Breast epithelium (tissue), 3 donors: ENCODE data around the gene CHN2.

Source experiments
- POLR2A ChIP-seq: fragments of 450-650 bp; IDR thresholded peaks from one replicate; pipeline ENCODE4 v1.6.1; 2016; ENCODE audit warnings: antibody characterized with exemption, mild to moderate bottlenecking, moderate library complexity
- POLR2AphosphoS5 ChIP-seq, 3 donors: sonication (generic); formaldehyde crosslinking; IDR thresholded peaks; one replicate each; pipeline ENCODE4 v1.6.1; 2017; ENCODE audit warnings: antibody characterized with exemption in 3 of 3
- TF ChIP-seq, protein P1 (sequence below), 3 donors: fragments of 450-650 bp; IDR thresholded peaks; one replicate each; pipeline ENCODE4 v1.5.1; 2016 to 2017; ENCODE audit warnings: antibody characterized with exemption in 3 of 3, mild to moderate bottlenecking in 3 of 3, moderate library complexity in 3 of 3

DNA sequence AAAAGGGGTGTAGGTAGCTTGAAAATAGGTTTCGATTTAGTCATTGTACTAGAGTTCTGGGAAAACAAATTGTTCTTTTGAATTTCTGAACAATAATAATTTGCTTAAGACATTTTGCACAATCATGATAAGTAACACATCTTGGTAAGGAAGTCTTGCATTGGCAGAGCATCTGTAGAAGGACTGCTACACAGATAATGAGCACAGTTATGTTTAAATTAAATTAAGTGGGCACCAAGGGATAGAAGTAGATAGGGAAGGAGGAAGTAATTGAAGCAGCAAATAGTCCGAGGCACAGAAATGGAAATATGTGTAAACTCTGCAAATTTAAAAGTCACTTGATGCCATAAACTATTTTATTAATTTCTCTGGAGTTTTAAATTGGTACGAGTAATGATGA is 122.4 kb downstream of the CHN2 start:
- TF ChIP-seq, protein P1, sequence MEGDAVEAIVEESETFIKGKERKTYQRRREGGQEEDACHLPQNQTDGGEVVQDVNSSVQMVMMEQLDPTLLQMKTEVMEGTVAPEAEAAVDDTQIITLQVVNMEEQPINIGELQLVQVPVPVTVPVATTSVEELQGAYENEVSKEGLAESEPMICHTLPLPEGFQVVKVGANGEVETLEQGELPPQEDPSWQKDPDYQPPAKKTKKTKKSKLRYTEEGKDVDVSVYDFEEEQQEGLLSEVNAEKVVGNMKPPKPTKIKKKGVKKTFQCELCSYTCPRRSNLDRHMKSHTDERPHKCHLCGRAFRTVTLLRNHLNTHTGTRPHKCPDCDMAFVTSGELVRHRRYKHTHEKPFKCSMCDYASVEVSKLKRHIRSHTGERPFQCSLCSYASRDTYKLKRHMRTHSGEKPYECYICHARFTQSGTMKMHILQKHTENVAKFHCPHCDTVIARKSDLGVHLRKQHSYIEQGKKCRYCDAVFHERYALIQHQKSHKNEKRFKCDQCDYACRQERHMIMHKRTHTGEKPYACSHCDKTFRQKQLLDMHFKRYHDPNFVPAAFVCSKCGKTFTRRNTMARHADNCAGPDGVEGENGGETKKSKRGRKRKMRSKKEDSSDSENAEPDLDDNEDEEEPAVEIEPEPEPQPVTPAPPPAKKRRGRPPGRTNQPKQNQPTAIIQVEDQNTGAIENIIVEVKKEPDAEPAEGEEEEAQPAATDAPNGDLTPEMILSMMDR (IDR thresholded peaks at IDR 0.05) = no peak
- TF ChIP-seq POLR2A (no peak), POLR2AphosphoS5 (IDR thresholded peaks at IDR 0.05) (no peak)
